HG02642 (cell line): ENCODE measurements around the gene NOL3.

Experiments used
- ATAC-seq: cut with Tn5 transposase; IDR thresholded peaks from one replicate; pipeline ENCODE4 v1.9.1; 2021; ENCODE audit warnings: mild to moderate bottlenecking; ENCODE audit not compliant: unreplicated experiment, poor library complexity

Gene NOL3

DNA sequence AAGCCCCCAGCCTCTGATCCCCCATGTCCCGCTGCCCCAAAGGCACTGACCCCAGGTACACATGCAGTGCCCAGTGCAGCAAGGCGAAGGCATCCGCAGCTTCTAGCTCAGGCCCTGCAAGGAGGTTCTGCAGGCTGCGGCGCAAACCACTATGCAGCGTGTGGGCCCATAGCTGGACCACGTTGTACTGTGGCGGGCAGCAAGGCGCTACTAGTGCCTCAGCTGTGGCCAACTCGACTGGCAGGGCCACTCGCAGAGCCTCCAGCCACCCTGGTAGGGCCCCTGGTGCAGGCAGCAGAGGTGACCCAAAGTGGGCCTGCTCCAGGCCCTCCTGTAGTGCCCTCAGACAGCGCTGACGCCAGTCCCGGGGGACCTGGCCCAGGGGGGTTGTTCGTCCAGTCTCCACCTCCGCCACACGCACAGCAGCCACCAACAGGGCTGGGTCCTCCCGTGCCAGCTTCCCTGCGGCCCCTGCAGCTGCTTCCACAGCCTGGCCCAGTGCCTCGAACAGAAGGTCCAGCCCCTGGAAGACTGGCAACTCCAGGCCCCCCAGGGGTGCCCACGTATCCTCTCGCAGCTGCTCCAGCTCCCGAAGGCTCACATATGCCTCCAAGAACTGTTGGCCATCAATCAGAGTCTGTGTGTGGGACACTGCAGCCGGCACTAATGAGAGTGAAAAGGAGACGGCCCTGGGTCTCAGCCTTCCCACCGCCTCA is 17.0 kb downstream of the NOL3 start:
- ATAC-seq, result no peak

GRCh38 chr16:67188323-67188722 is 18.0 kb downstream of the NOL3 start:
- ATAC-seq, result no peak

GRCh38 chr16:67188798-67189197 is 18.5 kb downstream of the NOL3 start:
- no peak for ATAC-seq

DNA sequence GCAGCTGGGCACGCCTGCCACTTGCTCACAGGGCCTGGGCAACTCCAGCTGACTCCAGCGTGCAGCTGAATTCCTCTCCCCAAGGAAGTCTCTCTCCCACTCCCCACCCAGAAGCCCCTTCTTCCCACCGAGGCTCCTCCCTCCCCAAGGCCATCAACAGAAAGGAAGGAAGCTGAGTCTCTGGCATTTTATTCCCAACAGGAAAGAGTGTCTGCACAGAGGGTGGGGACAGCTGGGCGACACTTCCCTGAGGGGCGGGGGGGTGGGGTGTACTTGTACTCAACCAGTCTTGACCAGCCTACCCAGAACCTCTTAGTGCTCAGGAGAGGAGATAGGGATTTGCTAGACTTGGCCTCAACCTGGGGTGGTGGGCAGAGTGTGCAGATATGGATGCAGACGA is 19.7 kb downstream of the NOL3 start, which contains the start of gene EXOC3L1:
Gene EXOC3L1 (minus strand): TSS at position 96 of the 400 bp plus-strand sequence. CDS start 460 bp downstream, outside the sequence.
- no peak for ATAC-seq

- no peak for ATAC-seq
Measured at GRCh38 chr16:67190448-67191399, 20.4 kb downstream of the NOL3 start.

DNA sequence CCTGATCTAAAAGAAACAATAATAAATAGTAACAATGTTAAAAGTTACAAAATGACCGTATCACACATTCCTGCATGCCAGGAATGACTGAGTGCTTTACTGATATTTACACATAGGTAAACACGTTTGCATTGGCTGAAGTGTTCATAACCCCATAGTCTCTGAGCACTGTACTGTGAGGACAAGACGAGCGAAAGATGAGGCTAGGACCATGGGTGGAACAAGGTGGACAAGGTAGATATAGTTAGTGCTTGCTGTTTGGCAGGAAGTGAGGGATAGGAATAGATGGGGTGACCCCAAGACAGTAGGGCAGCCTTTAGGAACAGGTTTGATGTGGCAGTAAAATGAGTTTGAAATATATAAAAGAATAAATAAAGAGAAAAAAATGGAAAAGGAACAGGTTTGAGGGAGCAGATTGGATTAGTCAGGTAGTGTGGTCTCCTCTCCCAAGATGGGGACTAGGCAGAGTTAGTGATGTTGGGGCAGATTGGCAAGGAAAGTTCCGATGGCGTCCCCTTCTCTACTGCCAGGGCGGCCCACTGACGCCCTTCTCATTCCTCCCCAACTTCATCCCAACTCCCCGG is 21.2 kb downstream of the NOL3 start:
- no peak for ATAC-seq

- peak; percentile 90 for ATAC-seq
Measured at GRCh38 chr16:67191995-67192681, 21.8 kb downstream of the NOL3 start, which contains the start of gene E2F4. Gene E2F4, plus strand, starts transcription at chr16:67192155. Its CDS starts 73 bp downstream, at chr16:67192228.

DNA sequence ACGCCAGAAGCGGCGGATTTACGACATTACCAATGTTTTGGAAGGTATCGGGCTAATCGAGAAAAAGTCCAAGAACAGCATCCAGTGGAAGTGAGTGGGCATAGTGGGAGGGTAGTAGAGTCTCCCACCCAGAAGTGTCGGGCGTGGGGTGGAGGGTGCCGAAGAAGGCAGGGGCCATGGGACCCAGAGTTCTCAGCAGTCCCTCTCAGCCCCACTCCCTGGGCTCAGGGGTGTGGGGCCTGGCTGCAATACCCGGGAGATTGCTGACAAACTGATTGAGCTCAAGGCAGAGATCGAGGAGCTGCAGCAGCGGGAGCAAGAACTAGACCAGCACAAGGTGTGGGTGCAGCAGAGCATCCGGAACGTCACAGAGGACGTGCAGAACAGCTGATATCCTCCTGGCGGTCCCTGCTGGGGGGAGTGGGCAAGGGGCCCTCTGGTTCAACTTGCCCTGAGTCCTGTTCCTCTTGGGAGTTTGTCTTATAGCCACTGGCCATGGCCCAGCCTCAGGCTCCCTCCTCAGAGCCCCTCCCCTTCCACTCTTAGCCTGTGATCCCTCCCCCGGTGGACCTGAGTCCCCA is 22.5 kb downstream of the NOL3 start:
- ATAC-seq, result no peak

- no peak for ATAC-seq
Measured at GRCh38 chr16:67193536-67193935, 23.2 kb downstream of the NOL3 start.

DNA sequence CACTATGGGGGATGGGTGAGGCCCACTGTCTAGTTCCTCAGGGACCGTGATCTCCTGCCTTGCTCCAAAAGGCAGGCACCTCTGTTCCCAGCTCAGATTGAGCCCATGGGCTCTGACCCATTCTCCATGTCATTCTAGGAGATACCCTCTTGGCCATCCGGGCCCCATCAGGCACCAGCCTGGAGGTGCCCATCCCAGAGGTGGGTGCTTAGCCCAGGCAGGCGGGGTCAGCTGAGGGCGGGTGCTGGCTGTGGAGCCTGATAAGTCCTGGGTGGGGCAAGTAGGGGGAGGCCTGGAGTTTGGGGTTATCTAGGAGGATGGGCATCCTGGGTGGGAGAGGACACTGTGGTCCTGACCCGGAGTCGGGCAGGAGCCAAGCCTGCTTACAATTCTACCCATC is 23.9 kb downstream of the NOL3 start:
- ATAC-seq, result no peak

- no peak for ATAC-seq
Measured at GRCh38 chr16:67195676-67196075, 25.3 kb downstream of the NOL3 start.

DNA sequence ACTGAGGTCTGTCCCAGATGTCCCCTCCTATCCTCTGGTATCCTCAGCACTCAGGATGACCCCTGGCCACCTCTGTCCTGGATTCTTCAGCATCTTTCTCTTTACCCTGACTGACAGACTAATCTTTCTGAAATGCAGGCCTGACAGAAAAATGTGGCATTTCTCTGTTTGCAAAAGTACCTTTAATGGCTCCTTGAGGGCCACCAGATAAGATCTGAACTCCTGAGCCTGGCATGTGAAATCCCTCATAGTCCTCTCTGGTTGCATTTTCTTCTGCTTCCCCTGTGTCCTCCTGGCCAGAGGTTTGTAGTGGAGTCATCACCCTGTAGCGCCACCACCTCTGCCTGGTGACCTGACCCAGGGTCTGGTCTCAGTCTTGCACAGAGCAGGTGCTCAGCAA is 26.5 kb downstream of the NOL3 start:
- no peak for ATAC-seq

DNA sequence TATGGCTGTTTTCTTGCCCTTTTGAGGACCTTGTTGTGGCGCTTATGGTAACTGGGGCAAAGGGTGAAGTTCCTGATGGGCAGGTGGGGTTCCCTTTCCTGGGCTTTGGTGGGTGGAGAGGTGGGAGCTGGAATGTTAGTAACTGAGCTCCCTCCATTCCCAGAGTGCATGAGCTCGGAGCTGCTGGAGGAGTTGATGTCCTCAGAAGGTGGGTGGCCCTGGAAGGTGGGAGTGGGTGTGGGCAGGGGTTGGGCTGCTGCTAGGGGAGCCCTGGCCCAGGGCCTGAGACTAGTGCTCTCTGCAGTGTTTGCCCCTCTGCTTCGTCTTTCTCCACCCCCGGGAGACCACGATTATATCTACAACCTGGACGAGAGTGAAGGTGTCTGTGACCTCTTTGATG is 27.4 kb downstream of the NOL3 start:
- ATAC-seq, result no peak

DNA sequence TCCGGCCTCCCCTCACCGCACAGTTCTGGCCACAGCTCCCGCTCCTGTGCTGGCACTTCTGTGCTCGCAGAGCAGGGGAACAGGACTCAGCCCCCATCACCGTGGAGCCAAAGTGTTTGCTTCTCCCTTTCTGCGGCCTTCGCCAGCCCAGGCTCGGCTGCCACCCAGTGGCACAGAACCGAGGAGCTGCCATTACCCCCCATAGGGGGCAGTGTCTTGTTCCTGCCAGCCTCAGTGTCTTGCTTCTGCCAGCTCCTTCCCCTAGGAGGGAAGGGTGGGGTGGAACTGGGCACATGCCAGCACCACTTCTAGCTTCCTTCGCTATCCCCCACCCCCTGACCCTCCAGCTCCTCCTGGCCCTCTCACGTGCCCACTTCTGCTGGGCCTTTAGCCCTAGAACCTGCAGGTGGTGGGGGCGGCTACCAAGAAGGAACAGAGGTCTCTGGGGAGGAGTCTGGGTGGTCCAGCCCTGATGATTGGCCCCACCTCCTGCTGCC is 27.9 kb downstream of the NOL3 start:
- ATAC-seq, result no peak

DNA sequence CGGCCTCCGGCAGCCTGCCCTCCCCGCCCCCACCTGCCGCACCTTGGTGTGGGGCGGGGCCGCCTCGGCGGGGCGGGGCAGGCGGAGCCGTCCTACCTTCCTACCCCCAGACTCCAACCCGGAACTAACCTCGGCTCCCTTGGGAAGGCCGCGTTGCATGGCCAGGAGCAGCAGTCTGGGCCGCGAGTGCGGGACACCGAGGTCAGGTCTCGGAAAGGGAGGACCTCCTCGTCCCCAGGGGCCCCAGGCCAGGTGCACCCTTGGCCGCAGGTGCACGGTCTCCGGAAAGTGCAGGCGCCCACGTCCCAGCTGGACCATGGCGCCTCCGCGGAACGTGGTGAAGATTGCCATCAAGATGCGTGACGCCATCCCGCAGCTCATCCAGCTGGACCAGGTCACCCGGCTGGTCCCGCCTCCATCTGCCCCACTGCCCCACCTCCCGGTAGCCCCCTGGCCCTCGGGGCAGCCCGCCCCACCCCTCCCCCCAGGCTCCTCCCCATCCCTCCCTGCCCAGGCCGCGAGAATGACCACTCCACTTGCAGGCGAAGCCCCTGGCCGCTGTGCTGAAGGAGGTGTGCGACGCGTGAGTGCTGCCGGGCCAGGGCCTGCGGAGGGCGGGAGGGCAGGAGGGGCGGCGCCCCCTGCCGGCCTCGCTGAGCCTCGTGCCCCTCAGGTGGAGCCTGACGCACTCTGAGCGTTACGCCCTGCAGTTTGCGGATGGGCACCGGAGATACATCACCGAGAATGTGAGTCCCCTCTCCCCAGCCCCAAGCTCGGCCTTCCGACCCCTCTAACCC is 28.9 kb downstream of the NOL3 start, which contains the start of gene ELMO3:
Gene ELMO3 (plus strand): TSS at position 121 of the 797 bp plus-strand sequence. CDS start 196 bp downstream, at position 317.
- no peak for ATAC-seq

DNA sequence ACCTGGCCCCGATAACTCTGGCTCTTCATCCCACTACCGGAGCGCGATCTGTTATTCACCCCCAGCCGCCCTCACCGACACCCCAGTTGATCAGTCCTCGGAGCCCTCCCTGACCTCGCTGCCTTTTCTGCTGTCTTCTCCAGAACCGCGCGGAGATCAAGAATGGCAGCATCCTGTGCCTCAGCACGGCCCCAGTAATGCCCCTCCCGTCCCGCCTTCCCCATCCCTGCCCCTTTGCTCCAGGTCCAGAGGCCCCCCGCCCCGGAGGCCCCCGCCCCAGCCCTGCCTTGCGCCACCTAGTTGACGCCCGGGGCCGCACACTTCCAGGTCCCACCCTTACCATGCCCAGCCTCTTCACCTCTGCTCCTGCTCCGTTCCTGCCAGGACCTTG is 29.5 kb downstream of the NOL3 start:
- ATAC-seq, result no peak

DNA sequence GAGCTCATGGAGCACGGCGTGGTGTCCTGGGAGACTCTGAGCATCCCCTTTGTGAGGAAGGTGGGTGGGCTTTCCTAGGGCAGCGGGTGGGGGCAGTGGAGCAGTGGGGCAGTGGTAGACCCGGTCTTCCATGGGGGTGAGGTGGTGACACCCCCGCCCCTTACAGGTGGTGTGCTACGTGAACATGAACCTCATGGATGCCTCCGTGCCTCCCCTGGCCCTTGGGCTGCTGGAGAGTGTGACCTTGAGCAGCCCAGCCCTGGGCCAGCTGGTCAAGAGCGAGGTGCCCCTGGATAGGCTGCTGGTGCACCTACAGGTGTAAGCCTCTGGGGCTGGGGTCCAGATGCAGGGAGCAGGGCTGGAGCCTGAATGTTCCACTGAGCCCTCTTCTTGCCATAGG is 30.2 kb downstream of the NOL3 start:
- ATAC-seq, result no peak

DNA sequence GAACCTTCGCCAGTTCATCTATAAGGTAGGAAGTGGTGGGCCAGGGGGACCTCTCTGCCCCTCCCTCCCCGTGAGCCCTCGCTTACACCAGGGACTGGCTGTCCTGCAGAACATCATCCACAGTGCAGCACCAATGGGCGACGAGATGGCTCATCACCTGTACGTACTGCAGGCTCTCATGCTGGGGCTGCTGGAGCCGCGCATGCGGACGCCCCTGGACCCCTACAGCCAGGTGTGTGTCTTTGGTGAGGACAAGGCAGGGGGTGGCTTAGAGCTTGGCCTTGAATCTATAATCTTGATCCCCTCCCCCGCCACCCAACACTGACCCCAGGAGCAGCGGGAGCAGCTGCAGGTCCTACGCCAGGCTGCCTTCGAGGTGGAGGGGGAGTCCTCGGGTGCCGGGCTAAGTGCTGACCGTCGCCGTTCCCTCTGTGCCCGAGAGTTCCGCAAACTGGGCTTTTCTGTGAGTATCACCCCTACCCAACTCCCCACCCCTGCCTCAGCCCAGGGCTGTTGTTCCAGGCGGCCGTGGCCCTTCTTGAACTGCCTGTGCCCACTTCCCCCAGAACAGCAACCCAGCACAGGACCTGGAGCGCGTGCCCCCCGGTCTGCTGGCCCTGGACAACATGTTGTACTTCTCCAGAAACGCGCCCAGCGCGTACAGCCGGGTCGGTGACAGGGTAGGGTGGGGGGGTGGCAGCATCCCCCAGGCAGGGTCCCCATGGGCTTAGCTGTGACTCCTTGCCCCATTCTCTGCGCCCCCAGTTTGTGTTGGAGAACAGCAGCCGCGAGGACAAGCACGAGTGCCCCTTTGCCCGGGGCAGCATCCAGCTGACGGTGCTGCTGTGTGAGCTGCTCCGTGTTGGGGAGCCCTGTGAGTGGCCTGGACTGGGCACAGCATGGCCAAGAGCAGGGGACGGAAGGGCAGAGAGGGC is 31.3 kb downstream of the NOL3 start:
- ATAC-seq, result no peak
